HCT116 (cell line): Measurements from ENCODE around the gene CAPN5. TPM values are rescaled to one million over a fixed set of nuclear protein-coding genes. Genes with fewer than 3 reads are reported as not detected.

ENCODE experiments used
- ATAC-seq: fragments of 200-7000 bp; cut with Tn5 transposase; 2 replicates; pipeline ENCODE4 v1.9.1; 2020; ENCODE audit warnings: mild to moderate bottlenecking, moderate library complexity
- BruUV-seq: library from RNA; stranded (reverse); fragments of 400-500 nt; replicated peaks from 2 replicates; lab custom pipeline; 2021; lab: Mats Ljungman, UMichigan
- CTCF ChIA-PET: fragments of 300-600 bp; sonication (Branson Sonifier 250); formaldehyde crosslinking; loops from one replicate; lab custom pipeline; 2021; ENCODE audit warnings: antibody characterized with exemption; lab: Charles Lee
- POLR2A ChIA-PET: fragments of 300-600, 350-600 bp; sonication (Branson Sonifier 250); formaldehyde crosslinking; loops from one replicate; lab custom pipeline; 2021; ENCODE audit warnings: antibody characterized with exemption; lab: Charles Lee
- RAD21 ChIA-PET, 2 experiments: fragments of 300-600 bp; sonication (Branson Sonifier 250); formaldehyde crosslinking; loops; one replicate each; lab custom pipeline; 2023; ENCODE audit warnings: low total read pairs in 2 of 2; ENCODE audit not compliant: uncharacterized antibody in 2 of 2, unreplicated experiment in 2 of 2, low non-redundant PET in 1 of 2; lab: Charles Lee
- DNase-seq: peaks from one replicate; pipeline ENCODE4 v3.0.0-alpha.2; 2010; ENCODE audit warnings: low read depth, low spot score
- H2AFZ ChIP-seq: fragments of 200-600 bp; shearing (Covaris generic), sonication (generic); 2 replicates; pipeline ENCODE4 v1.6.1; 2017; ENCODE audit warnings: low read depth, mixed run types, mixed read lengths, antibody characterized with exemption, low read length; ENCODE audit not compliant: poor library complexity, severe bottlenecking
- H3K27ac ChIP-seq: 2 replicates; pipeline ENCODE4 v1.5.1; 2012; ENCODE audit warnings: low read depth, low read length
- H3K27me3 ChIP-seq: fragments of 200-600 bp; sonication (generic); 2 replicates; pipeline ENCODE4 v1.6.1; 2016; ENCODE audit warnings: mixed run types, low read length, mixed read lengths; ENCODE audit not compliant: insufficient read depth
- H3K36me3 ChIP-seq, 2 experiments: fragments of 200-500 bp in 1 of 2; fragments of 200-600 bp in 1 of 2; sonication (Bioruptor generic) in 1 of 2; sonication (generic) in 1 of 2; 2 replicates each; pipeline versions ENCODE4 v1.5.1 to v1.6.1; 2014 to 2016; ENCODE audit warnings: low read length in 2 of 2, inconsistent platforms in 1 of 2, mixed read lengths in 1 of 2, mixed run types in 1 of 2; ENCODE audit not compliant: insufficient read depth in 2 of 2, control insufficient read depth in 1 of 2
- H3K4me1 ChIP-seq, 2 experiments: fragments of 200-600 bp in 1 of 2; sonication (generic) in 1 of 2; 2 replicates each; pipeline versions ENCODE4 v1.5.1 to v1.6.1; 2012 to 2017; ENCODE audit warnings: low read length in 2 of 2, inconsistent platforms in 1 of 2, mild to moderate bottlenecking in 1 of 2, mixed read lengths in 1 of 2, mixed run types in 1 of 2, moderate library complexity in 1 of 2; ENCODE audit not compliant: insufficient read depth in 2 of 2, control insufficient read depth in 1 of 2
- H3K4me2 ChIP-seq: fragments of 200-600 bp; sonication (generic); 2 replicates; pipeline ENCODE4 v1.6.1; 2017; ENCODE audit warnings: mixed run types, low read length, mixed read lengths
- H3K4me3 ChIP-seq, 2 experiments: fragments of 200-600 bp in 1 of 2; sonication (generic) in 1 of 2; replicated peaks in 1 of 2; 2 replicates each; pipeline ENCODE4 v1.5.1; 2011 to 2016; ENCODE audit warnings: low read length in 2 of 2, control low read depth in 1 of 2, low read depth in 1 of 2, mild to moderate bottlenecking in 1 of 2, mixed read lengths in 1 of 2, mixed run types in 1 of 2
- H3K79me2 ChIP-seq: fragments of 200-600 bp; sonication (generic); 2 replicates; pipeline ENCODE4 v1.6.1; 2017; ENCODE audit warnings: mild to moderate bottlenecking, mixed run types, low read length, moderate library complexity, mixed read lengths; ENCODE audit not compliant: insufficient read depth
- H3K9ac ChIP-seq: fragments of 200-600 bp; sonication (generic); 2 replicates; pipeline ENCODE4 v1.6.1; 2016; ENCODE audit warnings: low read length, mixed read lengths
- H3K9me2 ChIP-seq: fragments of 200-600 bp; sonication (generic), shearing (Covaris generic); 2 replicates; pipeline ENCODE4 v1.6.1; 2017; ENCODE audit warnings: mixed run types, mild to moderate bottlenecking, moderate library complexity; ENCODE audit not compliant: insufficient read depth
- H3K9me3 ChIP-seq, 2 experiments: fragments of 200-500 bp in 1 of 2; fragments of 200-600 bp in 1 of 2; sonication (Bioruptor generic) in 1 of 2; sonication (generic) in 1 of 2; 2 replicates each; pipeline ENCODE4 v1.6.1; 2014 to 2017; ENCODE audit warnings: low read length in 2 of 2, mixed read lengths in 2 of 2, inconsistent platforms in 1 of 2, low read depth in 1 of 2, mild to moderate bottlenecking in 1 of 2, mixed run types in 1 of 2, moderate library complexity in 1 of 2; ENCODE audit not compliant: control insufficient read depth in 1 of 2, insufficient read depth in 1 of 2
- H4K20me1 ChIP-seq: fragments of 200-600 bp; sonication (generic), shearing (Covaris generic); 2 replicates; pipeline ENCODE4 v1.6.1; 2017; ENCODE audit warnings: mixed run types, mild to moderate bottlenecking, moderate library complexity; ENCODE audit not compliant: insufficient read depth
- CEBPB ChIP-seq: IDR thresholded peaks from 2 replicates; pipeline ENCODE4 v1.6.1; 2012; ENCODE audit warnings: low read depth
- ELF1 ChIP-seq: IDR thresholded peaks from 2 replicates; pipeline ENCODE4 v1.6.1; 2012; ENCODE audit warnings: low read depth, borderline replicate concordance
- EZH2phosphoT487 ChIP-seq: fragments of 200-600 bp; IDR thresholded peaks from 2 replicates; pipeline ENCODE4 v1.6.1; 2018; ENCODE audit warnings: antibody characterized with exemption, borderline replicate concordance
- FOSL1 ChIP-seq: IDR thresholded peaks from 2 replicates; pipeline ENCODE4 v1.6.1; 2012; ENCODE audit warnings: low read depth
- POLR2A ChIP-seq: IDR thresholded peaks from 2 replicates; pipeline ENCODE4 v1.7.0; 2011; ENCODE audit warnings: borderline replicate concordance; ENCODE audit not compliant: insufficient read depth, insufficient read length; ENCODE audit errors: extremely low read depth
- POLR2AphosphoS5 ChIP-seq: IDR thresholded peaks from 2 replicates; pipeline ENCODE4 v1.6.1; 2011; ENCODE audit warnings: mild to moderate bottlenecking, low read depth, low read length, moderate library complexity
- SIN3A ChIP-seq: IDR thresholded peaks from 2 replicates; pipeline ENCODE4 v1.6.1; 2012; ENCODE audit warnings: low read depth
- SRF ChIP-seq: IDR thresholded peaks from 2 replicates; pipeline ENCODE4 v1.6.1; 2012; ENCODE audit warnings: low read depth
- ZBTB33 ChIP-seq: IDR thresholded peaks from 2 replicates; pipeline ENCODE4 v1.6.1; 2011; ENCODE audit warnings: mild to moderate bottlenecking, low read length, moderate library complexity; ENCODE audit not compliant: insufficient replicate concordance; ENCODE audit errors: extremely low read depth
- intact Hi-C: fragments of 100-400 bp; cut with micrococcal nuclease; formaldehyde crosslinking; loops from 2 replicates; pipeline ENCODE4 v1.10.0; 2022
- total RNA-seq: library from RNA; stranded (reverse); gene quantifications from one replicate; pipeline ENCODE4 v1.2.1, GENCODE V29; 2021; ENCODE audit not compliant: unreplicated experiment
- TF ChIP-seq, protein P1 (sequence below), 3 experiments: fragments of 200-600 bp in 1 of 3; sonication (generic) in 1 of 3; IDR thresholded peaks in 2 of 3; conservative IDR thresholded peaks in 1 of 3; 2 replicates each; pipeline ENCODE4 v1.5.1; 2012 to 2017; ENCODE audit warnings: low read depth in 2 of 3, low read length in 2 of 3, antibody characterized with exemption in 1 of 3, borderline replicate concordance in 1 of 3, control low read depth in 1 of 3, mild to moderate bottlenecking in 1 of 3, mixed read lengths in 1 of 3, mixed run types in 1 of 3, moderate library complexity in 1 of 3; ENCODE audit not compliant: insufficient read depth in 1 of 3
- TF ChIP-seq, protein P2 (sequence below): IDR thresholded peaks from 2 replicates; pipeline ENCODE4 v1.6.1; 2012; ENCODE audit warnings: low read depth

The CAPN5 gene
- total RNA-seq, 1 experiment from 2014 or later = 8.6 TPM

GRCh38 chr11:77114089-77114463 lies 47.3 kb downstream of the CAPN5 start (continued):
- no peak for TF ChIP-seq ZBTB33
- TF ChIP-seq POLR2AphosphoS5 = no peak
- no peak for TF ChIP-seq CEBPB
- TF ChIP-seq FOSL1 = no peak
- no peak for TF ChIP-seq POLR2A

- no TSS peak for BruUV-seq
- no peaks in the 10 kb centered on the region for H3K27me3 ChIP-seq
- H3K9me2 ChIP-seq = no peaks in the 10 kb centered on the region
- ATAC-seq = peak; percentile 80
- no peaks in the 10 kb centered on the region for H4K20me1 ChIP-seq
- no peak overlapping the region for H3K27ac ChIP-seq
- no peak overlapping the region for H2AFZ ChIP-seq
- no peak overlapping the region for H3K4me3 ChIP-seq
- RAD21 ChIA-PET = no interaction called here
- H3K36me3 ChIP-seq = no peaks in the 10 kb centered on the region
- no peak overlapping the region for H3K9ac ChIP-seq
- intact Hi-C loops = no loop called here
- POLR2A ChIA-PET = interaction anchor here (0.9 kb wide), 1 partner anchor 12 kb away, joined by 3 read pairs; no protein-coding TSS in a partner anchor
- peaks cover 9 to 24% of the 10 kb centered on the region in 2 experiments for H3K4me1 ChIP-seq
- H3K4me2 ChIP-seq = no peak overlapping the region
- H3K79me2 ChIP-seq = no peaks in the 10 kb centered on the region
- TF ChIP-seq, protein P1, sequence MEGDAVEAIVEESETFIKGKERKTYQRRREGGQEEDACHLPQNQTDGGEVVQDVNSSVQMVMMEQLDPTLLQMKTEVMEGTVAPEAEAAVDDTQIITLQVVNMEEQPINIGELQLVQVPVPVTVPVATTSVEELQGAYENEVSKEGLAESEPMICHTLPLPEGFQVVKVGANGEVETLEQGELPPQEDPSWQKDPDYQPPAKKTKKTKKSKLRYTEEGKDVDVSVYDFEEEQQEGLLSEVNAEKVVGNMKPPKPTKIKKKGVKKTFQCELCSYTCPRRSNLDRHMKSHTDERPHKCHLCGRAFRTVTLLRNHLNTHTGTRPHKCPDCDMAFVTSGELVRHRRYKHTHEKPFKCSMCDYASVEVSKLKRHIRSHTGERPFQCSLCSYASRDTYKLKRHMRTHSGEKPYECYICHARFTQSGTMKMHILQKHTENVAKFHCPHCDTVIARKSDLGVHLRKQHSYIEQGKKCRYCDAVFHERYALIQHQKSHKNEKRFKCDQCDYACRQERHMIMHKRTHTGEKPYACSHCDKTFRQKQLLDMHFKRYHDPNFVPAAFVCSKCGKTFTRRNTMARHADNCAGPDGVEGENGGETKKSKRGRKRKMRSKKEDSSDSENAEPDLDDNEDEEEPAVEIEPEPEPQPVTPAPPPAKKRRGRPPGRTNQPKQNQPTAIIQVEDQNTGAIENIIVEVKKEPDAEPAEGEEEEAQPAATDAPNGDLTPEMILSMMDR (IDR thresholded peaks at IDR 0.05 in 2 of 3, conservative IDR thresholded peaks at IDR 0.05 in 1 of 3; ENCODE audit: borderline replicate concordance in 1 of 3, insufficient read depth in 1 of 3, low read depth in 2 of 3, low read length in 2 of 3) = peak in 2 of 3 experiments; percentile 40 to 46; a peak in 4 of 6 replicates
- TF ChIP-seq SRF = no peak
- TF ChIP-seq, protein P2, sequence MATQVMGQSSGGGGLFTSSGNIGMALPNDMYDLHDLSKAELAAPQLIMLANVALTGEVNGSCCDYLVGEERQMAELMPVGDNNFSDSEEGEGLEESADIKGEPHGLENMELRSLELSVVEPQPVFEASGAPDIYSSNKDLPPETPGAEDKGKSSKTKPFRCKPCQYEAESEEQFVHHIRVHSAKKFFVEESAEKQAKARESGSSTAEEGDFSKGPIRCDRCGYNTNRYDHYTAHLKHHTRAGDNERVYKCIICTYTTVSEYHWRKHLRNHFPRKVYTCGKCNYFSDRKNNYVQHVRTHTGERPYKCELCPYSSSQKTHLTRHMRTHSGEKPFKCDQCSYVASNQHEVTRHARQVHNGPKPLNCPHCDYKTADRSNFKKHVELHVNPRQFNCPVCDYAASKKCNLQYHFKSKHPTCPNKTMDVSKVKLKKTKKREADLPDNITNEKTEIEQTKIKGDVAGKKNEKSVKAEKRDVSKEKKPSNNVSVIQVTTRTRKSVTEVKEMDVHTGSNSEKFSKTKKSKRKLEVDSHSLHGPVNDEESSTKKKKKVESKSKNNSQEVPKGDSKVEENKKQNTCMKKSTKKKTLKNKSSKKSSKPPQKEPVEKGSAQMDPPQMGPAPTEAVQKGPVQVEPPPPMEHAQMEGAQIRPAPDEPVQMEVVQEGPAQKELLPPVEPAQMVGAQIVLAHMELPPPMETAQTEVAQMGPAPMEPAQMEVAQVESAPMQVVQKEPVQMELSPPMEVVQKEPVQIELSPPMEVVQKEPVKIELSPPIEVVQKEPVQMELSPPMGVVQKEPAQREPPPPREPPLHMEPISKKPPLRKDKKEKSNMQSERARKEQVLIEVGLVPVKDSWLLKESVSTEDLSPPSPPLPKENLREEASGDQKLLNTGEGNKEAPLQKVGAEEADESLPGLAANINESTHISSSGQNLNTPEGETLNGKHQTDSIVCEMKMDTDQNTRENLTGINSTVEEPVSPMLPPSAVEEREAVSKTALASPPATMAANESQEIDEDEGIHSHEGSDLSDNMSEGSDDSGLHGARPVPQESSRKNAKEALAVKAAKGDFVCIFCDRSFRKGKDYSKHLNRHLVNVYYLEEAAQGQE = no peak
- TF ChIP-seq SIN3A = no peak
- TF ChIP-seq EZH2phosphoT487 = no peak
- TF ChIP-seq POLR2A = no peak
- TF ChIP-seq ZBTB33 = no peak
- TF ChIP-seq ELF1 = no peak
- no peaks in the 10 kb centered on the region for H3K9me3 ChIP-seq
- CTCF ChIA-PET = interaction anchor here (1.2 to 1.7 kb wide), 4 partner anchors 12 to 72 kb away, joined by 4 to 8 read pairs (median 8); partner anchors contain the start of gene MYO7A
- DNase-seq = no peak
Measured at GRCh38 chr11:77115181-77115611, 48.4 kb downstream of the CAPN5 start.
